ENCODE results near the gene DXO.
A peak's percentile ranks its signal among the peaks of the same experiment; 100 is the strongest.
"Not testable (repeated sequence)": the region's sequence is repeated elsewhere in the genome, so short reads cannot be mapped to it uniquely, and the experiment has no call there.

The DXO gene
- 31.3 to 48.2 (median 45.0) reads per million in 3 donors for total RNA-seq

- Histone ChIP-seq H3K9me3 (ENCODE audit: control insufficient read depth, low read length) (no peaks in the 10 kb centered on the region), H3K27ac (ENCODE audit: insufficient read depth, low read length, poor library complexity, severe bottlenecking) (peak within 1 kb of the TSS; percentile 98), H3K4me1 (ENCODE audit: control insufficient read depth, insufficient read depth, low read length, poor library complexity, severe bottlenecking) (peaks cover 21% of the 10 kb centered on the region), H3K36me3 (ENCODE audit: control insufficient read depth, insufficient read depth, low read length) (peaks cover 32% of the 10 kb centered on the region), H3K27me3 (replicated peaks; ENCODE audit: control insufficient read depth, insufficient read depth, low read length, poor library complexity, severe bottlenecking) (no peaks in the 10 kb centered on the region), H3K4me3 (ENCODE audit: insufficient read depth, low read depth, low read length, poor library complexity, severe bottlenecking) (peak within 1 kb of the TSS; percentile 58)
- DNase-seq = peak; percentile 98 to 99 (median 99)
Measured at GRCh38 chr6:31971993-31972708, at the start of gene DXO. DXO (minus strand) TSS chr6:31972138; CDS start chr6:31971675, 463 bp downstream.

DNA sequence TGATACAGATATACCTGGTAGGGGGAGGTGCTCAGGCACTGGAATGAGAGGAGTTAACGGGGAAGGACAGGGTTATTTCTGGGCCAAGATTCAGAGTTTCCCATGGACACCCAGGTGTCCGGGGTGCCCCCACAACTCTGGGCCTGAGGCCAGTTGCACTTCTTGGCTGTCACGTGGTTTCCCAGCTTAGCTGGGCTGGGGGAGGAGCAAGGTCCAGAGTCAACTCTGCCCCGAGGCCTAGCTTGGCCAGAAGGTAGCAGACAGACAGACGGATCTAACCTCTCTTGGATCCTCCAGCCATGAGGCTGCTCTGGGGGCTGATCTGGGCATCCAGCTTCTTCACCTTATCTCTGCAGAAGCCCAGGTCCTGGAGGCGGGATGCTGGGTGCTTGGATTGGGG, 42.6 kb upstream of the DXO start, which contains the start of gene C4B:
C4B (plus strand) TSS at position 249 of the 400 bp plus-strand sequence; CDS start at position 300, 51 bp downstream.
- not testable (repeated sequence) for H3K9me3 ChIP-seq (ENCODE audit: control insufficient read depth, low read length); H3K4me1 ChIP-seq (ENCODE audit: control insufficient read depth, insufficient read depth, low read length, poor library complexity, severe bottlenecking); H3K27ac ChIP-seq (ENCODE audit: insufficient read depth, low read length, poor library complexity, severe bottlenecking); H3K4me3 ChIP-seq (ENCODE audit: insufficient read depth, low read depth, low read length, poor library complexity, severe bottlenecking); H3K27me3 ChIP-seq (replicated peaks; ENCODE audit: control insufficient read depth, insufficient read depth, low read length, poor library complexity, severe bottlenecking); DNase-seq; H3K36me3 ChIP-seq (ENCODE audit: control insufficient read depth, insufficient read depth, low read length)

GRCh38 chr6:32013738-32014137, 41.8 kb upstream of the DXO start:
- H3K9me3 ChIP-seq (ENCODE audit: control insufficient read depth, low read length); H3K4me1 ChIP-seq (ENCODE audit: control insufficient read depth, insufficient read depth, low read length, poor library complexity, severe bottlenecking); DNase-seq; H3K27ac ChIP-seq (ENCODE audit: insufficient read depth, low read length, poor library complexity, severe bottlenecking); H3K4me3 ChIP-seq (ENCODE audit: insufficient read depth, low read depth, low read length, poor library complexity, severe bottlenecking); H3K27me3 ChIP-seq (replicated peaks; ENCODE audit: control insufficient read depth, insufficient read depth, low read length, poor library complexity, severe bottlenecking); H3K36me3 ChIP-seq (ENCODE audit: control insufficient read depth, insufficient read depth, low read length): not testable (repeated sequence)

- not testable (repeated sequence) for H3K4me1 ChIP-seq (ENCODE audit: control insufficient read depth, insufficient read depth, low read length, poor library complexity, severe bottlenecking); H3K27me3 ChIP-seq (replicated peaks; ENCODE audit: control insufficient read depth, insufficient read depth, low read length, poor library complexity, severe bottlenecking); H3K36me3 ChIP-seq (ENCODE audit: control insufficient read depth, insufficient read depth, low read length); H3K27ac ChIP-seq (ENCODE audit: insufficient read depth, low read length, poor library complexity, severe bottlenecking); DNase-seq; H3K9me3 ChIP-seq (ENCODE audit: control insufficient read depth, low read length); H3K4me3 ChIP-seq (ENCODE audit: insufficient read depth, low read depth, low read length, poor library complexity, severe bottlenecking)
Measured at GRCh38 chr6:32012941-32013617, 41.1 kb upstream of the DXO start.

- not testable (repeated sequence) for H3K4me1 ChIP-seq (ENCODE audit: control insufficient read depth, insufficient read depth, low read length, poor library complexity, severe bottlenecking); H3K27me3 ChIP-seq (replicated peaks; ENCODE audit: control insufficient read depth, insufficient read depth, low read length, poor library complexity, severe bottlenecking); H3K4me3 ChIP-seq (ENCODE audit: insufficient read depth, low read depth, low read length, poor library complexity, severe bottlenecking); DNase-seq; H3K27ac ChIP-seq (ENCODE audit: insufficient read depth, low read length, poor library complexity, severe bottlenecking); H3K9me3 ChIP-seq (ENCODE audit: control insufficient read depth, low read length); H3K36me3 ChIP-seq (ENCODE audit: control insufficient read depth, insufficient read depth, low read length)
Measured at GRCh38 chr6:32010856-32011530, 39.1 kb upstream of the DXO start.

DNA sequence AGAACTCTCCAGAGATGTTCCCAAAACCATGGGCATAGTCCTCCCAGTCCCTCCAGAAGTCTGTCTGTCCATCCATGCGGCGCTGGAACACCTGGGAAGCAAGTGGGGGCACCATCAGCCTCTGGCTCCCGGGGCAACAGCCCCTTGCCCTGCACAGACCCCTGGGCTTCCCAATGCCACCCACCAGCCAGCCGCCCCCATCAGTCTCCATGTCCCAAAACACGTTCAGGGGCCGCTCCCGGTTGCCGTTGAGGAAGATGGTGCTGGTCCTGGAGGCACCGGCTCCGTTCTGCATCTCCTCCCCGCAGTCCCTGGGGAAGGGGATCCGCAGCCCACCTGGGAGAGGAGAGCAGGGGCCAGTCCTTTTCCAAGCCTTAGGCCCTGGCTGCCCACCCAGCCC, 37.6 kb upstream of the DXO start:
- not testable (repeated sequence) for H3K4me3 ChIP-seq (ENCODE audit: insufficient read depth, low read depth, low read length, poor library complexity, severe bottlenecking); H3K27ac ChIP-seq (ENCODE audit: insufficient read depth, low read length, poor library complexity, severe bottlenecking); H3K36me3 ChIP-seq (ENCODE audit: control insufficient read depth, insufficient read depth, low read length); H3K9me3 ChIP-seq (ENCODE audit: control insufficient read depth, low read length); DNase-seq; H3K4me1 ChIP-seq (ENCODE audit: control insufficient read depth, insufficient read depth, low read length, poor library complexity, severe bottlenecking); H3K27me3 ChIP-seq (replicated peaks; ENCODE audit: control insufficient read depth, insufficient read depth, low read length, poor library complexity, severe bottlenecking)

GRCh38 chr6:32008616-32009015, 36.7 kb upstream of the DXO start:
- not testable (repeated sequence) for H3K27me3 ChIP-seq (replicated peaks; ENCODE audit: control insufficient read depth, insufficient read depth, low read length, poor library complexity, severe bottlenecking); DNase-seq; H3K27ac ChIP-seq (ENCODE audit: insufficient read depth, low read length, poor library complexity, severe bottlenecking); H3K4me3 ChIP-seq (ENCODE audit: insufficient read depth, low read depth, low read length, poor library complexity, severe bottlenecking); H3K36me3 ChIP-seq (ENCODE audit: control insufficient read depth, insufficient read depth, low read length); H3K4me1 ChIP-seq (ENCODE audit: control insufficient read depth, insufficient read depth, low read length, poor library complexity, severe bottlenecking); H3K9me3 ChIP-seq (ENCODE audit: control insufficient read depth, low read length)

DNA sequence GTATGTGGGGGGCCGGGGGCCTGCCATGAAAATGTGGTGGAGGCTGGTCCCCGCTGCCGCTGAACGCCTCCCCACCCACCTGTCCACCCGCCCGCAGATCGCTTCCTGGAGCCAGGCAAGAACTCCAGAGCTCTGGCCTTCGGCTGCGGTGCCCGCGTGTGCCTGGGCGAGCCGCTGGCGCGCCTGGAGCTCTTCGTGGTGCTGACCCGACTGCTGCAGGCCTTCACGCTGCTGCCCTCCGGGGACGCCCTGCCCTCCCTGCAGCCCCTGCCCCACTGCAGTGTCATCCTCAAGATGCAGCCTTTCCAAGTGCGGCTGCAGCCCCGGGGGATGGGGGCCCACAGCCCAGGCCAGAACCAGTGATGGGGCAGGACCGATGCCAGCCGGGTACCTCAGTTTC, 36.1 kb upstream of the DXO start:
- not testable (repeated sequence) for H3K27me3 ChIP-seq (replicated peaks; ENCODE audit: control insufficient read depth, insufficient read depth, low read length, poor library complexity, severe bottlenecking); H3K4me1 ChIP-seq (ENCODE audit: control insufficient read depth, insufficient read depth, low read length, poor library complexity, severe bottlenecking); DNase-seq; H3K9me3 ChIP-seq (ENCODE audit: control insufficient read depth, low read length); H3K36me3 ChIP-seq (ENCODE audit: control insufficient read depth, insufficient read depth, low read length); H3K4me3 ChIP-seq (ENCODE audit: insufficient read depth, low read depth, low read length, poor library complexity, severe bottlenecking); H3K27ac ChIP-seq (ENCODE audit: insufficient read depth, low read length, poor library complexity, severe bottlenecking)

- not testable (repeated sequence) for DNase-seq; H3K27ac ChIP-seq (ENCODE audit: insufficient read depth, low read length, poor library complexity, severe bottlenecking); H3K4me1 ChIP-seq (ENCODE audit: control insufficient read depth, insufficient read depth, low read length, poor library complexity, severe bottlenecking); H3K27me3 ChIP-seq (replicated peaks; ENCODE audit: control insufficient read depth, insufficient read depth, low read length, poor library complexity, severe bottlenecking); H3K36me3 ChIP-seq (ENCODE audit: control insufficient read depth, insufficient read depth, low read length); H3K4me3 ChIP-seq (ENCODE audit: insufficient read depth, low read depth, low read length, poor library complexity, severe bottlenecking); H3K9me3 ChIP-seq (ENCODE audit: control insufficient read depth, low read length)
Measured at GRCh38 chr6:32007086-32007485, 35.1 kb upstream of the DXO start.

DNA sequence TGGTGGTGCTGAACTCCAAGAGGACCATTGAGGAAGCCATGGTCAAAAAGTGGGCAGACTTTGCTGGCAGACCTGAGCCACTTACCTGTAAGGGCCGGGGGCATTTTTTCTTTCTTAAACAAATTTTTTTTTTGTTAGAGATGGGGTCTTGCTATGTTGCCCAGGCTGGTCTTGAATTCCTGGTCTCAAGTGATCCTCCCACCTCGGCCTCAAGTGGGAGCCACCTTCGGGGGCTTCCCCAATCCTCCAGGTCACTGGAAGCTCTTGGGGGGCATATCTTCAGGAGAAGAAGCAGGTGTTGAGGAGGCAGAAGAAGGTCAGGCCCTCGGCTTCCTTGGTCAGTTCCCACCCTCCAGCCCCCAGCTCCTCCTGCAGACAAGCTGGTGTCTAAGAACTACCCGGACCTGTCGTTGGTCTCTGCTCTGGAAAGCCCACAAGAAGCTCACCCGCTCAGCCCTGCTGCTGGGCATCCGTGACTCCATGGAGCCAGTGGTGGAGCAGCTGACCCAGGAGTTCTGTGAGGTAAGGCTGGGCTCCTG, 34.1 kb upstream of the DXO start:
- not testable (repeated sequence) for H3K36me3 ChIP-seq (ENCODE audit: control insufficient read depth, insufficient read depth, low read length); H3K27me3 ChIP-seq (replicated peaks; ENCODE audit: control insufficient read depth, insufficient read depth, low read length, poor library complexity, severe bottlenecking); H3K9me3 ChIP-seq (ENCODE audit: control insufficient read depth, low read length); DNase-seq; H3K4me3 ChIP-seq (ENCODE audit: insufficient read depth, low read depth, low read length, poor library complexity, severe bottlenecking); H3K27ac ChIP-seq (ENCODE audit: insufficient read depth, low read length, poor library complexity, severe bottlenecking); H3K4me1 ChIP-seq (ENCODE audit: control insufficient read depth, insufficient read depth, low read length, poor library complexity, severe bottlenecking)
